Uterus (tissue), 2 donors: ENCODE data around the gene INTS1.

Source experiments
- CTCF ChIP-seq, 4 experiments: fragments of 200-600 bp in 2 of 4; fragments of 450-650 bp in 2 of 4; sonication (generic) in 2 of 4; IDR thresholded peaks; one replicate each; pipeline ENCODE4 v1.5.1; 2016 to 2019; ENCODE audit warnings: antibody characterized with exemption in 4 of 4, mild to moderate bottlenecking in 2 of 4, moderate library complexity in 1 of 4
- POLR2A ChIP-seq, 2 donors: fragments of 450-650 bp; IDR thresholded peaks; one replicate each; pipeline ENCODE4 v1.6.1; 2016; ENCODE audit warnings: antibody characterized with exemption in 2 of 2, mild to moderate bottlenecking in 1 of 2, moderate library complexity in 1 of 2

- no peak for TF ChIP-seq CTCF (IDR thresholded peaks at IDR 0.05)
- TF ChIP-seq POLR2A (IDR thresholded peaks at IDR 0.05): no peak
Measured at GRCh38 chr7:1437155-1437880, 66.9 kb downstream of the INTS1 start.
